ENCODE results near the gene PLA2G7. TPM values are rescaled to one million over a fixed set of nuclear protein-coding genes. Genes with fewer than 3 reads are reported as not detected.
A peak's percentile ranks its signal among the peaks of the same experiment; 100 is the strongest.

Gene PLA2G7
- total and polyA plus RNA-seq, 8 donors = 0.88 to 32.1 (median 1.2) TPM

GRCh38 chr6:46743425-46744158 lies 8.4 kb upstream of the PLA2G7 start:
- Histone ChIP-seq H3K9me3 (no peaks in the 10 kb centered on the region), H3K27me3 (peaks cover 0 to 7% of the 10 kb centered on the region in 2 donors), H3K4me1 (no peaks in the 10 kb centered on the region), H3K4me3 (no peak overlapping the region), H3K36me3 (no peaks in the 10 kb centered on the region), H3K27ac (no peak overlapping the region)
- intact Hi-C loops (cut with DNase I) = no loop called here
- ATAC-seq (no peak), DNase-seq (no peak)
- no peak for TF ChIP-seq CTCF (IDR thresholded peaks at IDR 0.05)

- Histone ChIP-seq H3K36me3 (no peaks in the 10 kb centered on the region), H3K27me3 (peaks cover 3 to 19% of the 10 kb centered on the region in 2 donors), H3K27ac (no peak overlapping the region), H3K4me1 (no peaks in the 10 kb centered on the region), H3K9me3 (no peaks in the 10 kb centered on the region), H3K4me3 (no peak overlapping the region)
- DNase-seq (no peak), ATAC-seq (no peak)
- intact Hi-C loops (cut with DNase I) = no loop called here
- TF ChIP-seq CTCF (IDR thresholded peaks at IDR 0.05) = no peak
These were observed 6.7 kb upstream of the PLA2G7 start for GRCh38 chr6:46741910-46742309.

GRCh38 chr6:46741482-46741881 lies 6.3 kb upstream of the PLA2G7 start:
- no peaks in the 10 kb centered on the region for H3K36me3 ChIP-seq
- ATAC-seq = no peak
- no peak overlapping the region for H3K4me3 ChIP-seq
- no peaks in the 10 kb centered on the region for H3K4me1 ChIP-seq
- no peak for DNase-seq
- intact Hi-C loops (cut with DNase I) = no loop called here
- no peaks in the 10 kb centered on the region for H3K9me3 ChIP-seq
- H3K27ac ChIP-seq = no peak overlapping the region
- H3K27me3 ChIP-seq = peaks cover 7 to 24% of the 10 kb centered on the region in 2 donors
- no peak for TF ChIP-seq CTCF (IDR thresholded peaks at IDR 0.05)

GRCh38 chr6:46736906-46737305 lies 1.7 kb upstream of the PLA2G7 start:
- peaks cover 0 to 13% of the 10 kb centered on the region in 2 donors for H3K4me1 ChIP-seq
- ATAC-seq (no peak), DNase-seq (no peak)
- no peak overlapping the region for H3K4me3 ChIP-seq
- intact Hi-C loops (cut with DNase I) = no loop called here
- peaks cover 21 to 54% of the 10 kb centered on the region in 2 donors for H3K27me3 ChIP-seq
- no peaks in the 10 kb centered on the region for H3K36me3 ChIP-seq
- H3K27ac ChIP-seq = no peak overlapping the region
- no peak for TF ChIP-seq CTCF (IDR thresholded peaks at IDR 0.05)
- H3K9me3 ChIP-seq = no peaks in the 10 kb centered on the region

- H3K36me3 ChIP-seq = no peaks in the 10 kb centered on the region
- H3K4me3 ChIP-seq = peak overlapping the region; percentile 50 to 51
- DNase-seq = no peak
- no peak for ATAC-seq
- H3K9me3 ChIP-seq = no peaks in the 10 kb centered on the region
- intact Hi-C loops (cut with DNase I) = no loop called here
- TF ChIP-seq CTCF (IDR thresholded peaks at IDR 0.05) = no peak
- peaks cover 21 to 54% of the 10 kb centered on the region in 2 donors for H3K27me3 ChIP-seq
- peak overlapping the region in 1 of 2 donors; percentile 48 for H3K27ac ChIP-seq
- H3K4me1 ChIP-seq = peaks cover 0 to 13% of the 10 kb centered on the region in 2 donors
These were observed 501 bp upstream of the PLA2G7 start for GRCh38 chr6:46735720-46736031.

All from left lung (tissue), 10 donors.